Peyer's patch (tissue), 4 donors: Measurements from ENCODE around the gene TMC5.

Experiments used
- CTCF ChIP-seq, 6 experiments: fragments of 450-650 bp in 4 of 6; fragments of 200-600 bp in 2 of 6; sonication (generic) in 1 of 6; IDR thresholded peaks; one replicate each; pipeline ENCODE4 v1.5.1; 2017 to 2019; ENCODE audit warnings: antibody characterized with exemption in 6 of 6, mild to moderate bottlenecking in 3 of 6, moderate library complexity in 1 of 6
- POLR2A ChIP-seq, 2 donors: fragments of 450-650 bp; IDR thresholded peaks; one replicate each; pipeline ENCODE4 v1.5.1; 2017; ENCODE audit warnings: antibody characterized with exemption in 2 of 2, mild to moderate bottlenecking in 2 of 2, moderate library complexity in 2 of 2

GRCh38 chr16:19548144-19548543 lies 130.5 kb downstream of the TMC5 start:
- TF ChIP-seq CTCF (IDR thresholded peaks at IDR 0.05): no peak
- no peak for TF ChIP-seq POLR2A (IDR thresholded peaks at IDR 0.05)
